Measurements from ENCODE around the gene BGN. TPM values are rescaled to one million over a fixed set of nuclear protein-coding genes. Genes with fewer than 3 reads are reported as not detected.

BGN gene
- total RNA-seq, 1 donor from 2014 or later = 62.2 TPM

DNA sequence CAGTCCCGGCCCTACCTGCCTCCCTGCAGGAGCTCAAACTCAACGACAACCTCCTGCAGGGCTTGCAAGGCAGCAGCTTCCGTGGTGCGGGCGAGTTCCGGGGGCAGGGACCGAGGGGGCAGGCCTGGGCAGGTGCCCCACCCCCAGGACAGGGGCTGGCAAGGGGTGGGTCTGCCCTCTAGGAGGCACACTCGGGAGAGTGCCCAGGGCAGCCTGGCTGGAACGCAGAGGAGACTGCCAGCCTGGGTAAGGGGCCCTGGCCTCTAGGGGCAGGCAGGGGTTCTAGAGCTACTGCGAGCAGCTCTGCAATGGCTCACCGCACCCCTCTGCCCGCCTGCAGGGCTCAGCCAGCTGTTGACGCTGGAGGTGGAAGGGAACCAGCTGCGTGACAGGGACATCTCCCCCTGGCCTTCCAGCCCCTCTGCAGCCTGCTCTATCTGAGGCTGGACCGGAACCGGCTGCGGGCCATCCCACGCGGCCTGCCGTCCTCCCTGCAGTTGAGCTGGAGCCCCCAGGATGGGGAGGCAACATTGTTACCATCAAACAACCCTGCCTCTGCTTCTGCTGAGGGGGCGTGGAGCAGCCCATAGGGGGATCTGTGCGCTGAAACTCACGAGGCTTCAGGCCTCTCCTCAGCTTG lies 12.3 kb upstream of the BGN start:
- DNase-seq = no peak

DNA sequence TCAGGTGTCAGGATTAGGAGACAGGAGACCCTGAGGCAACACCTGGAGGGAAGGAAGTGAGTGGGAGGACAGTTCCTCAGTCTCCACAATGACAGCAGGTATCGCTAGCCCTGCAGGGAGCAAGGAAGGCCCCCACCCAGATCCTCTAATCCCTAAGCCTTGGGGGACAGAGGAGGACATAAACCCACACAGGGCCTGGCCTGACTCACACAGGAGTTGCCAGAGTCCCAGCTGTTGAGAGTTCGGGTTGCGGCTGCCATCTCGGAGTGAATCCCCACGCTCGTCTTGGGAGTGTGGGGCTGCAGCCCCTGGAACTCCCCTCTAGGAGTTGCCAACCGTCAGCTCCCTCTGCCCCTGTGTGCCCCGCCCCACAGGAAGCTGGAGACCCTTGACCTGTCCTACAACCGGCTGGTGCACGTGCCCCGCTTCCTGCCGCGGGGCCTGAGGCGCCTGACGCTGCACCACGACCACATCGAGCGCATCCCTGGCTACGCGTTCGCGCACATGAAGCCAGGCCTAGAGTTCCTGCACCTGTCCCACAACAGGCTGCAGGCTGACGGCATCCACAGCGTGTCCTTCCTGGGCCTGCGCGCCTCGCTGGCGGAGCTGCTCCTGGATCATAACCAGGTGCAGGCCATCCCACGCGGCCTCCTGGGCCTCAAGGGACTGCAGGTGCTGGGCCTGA lies 9.2 kb upstream of the BGN start:
- no peak for DNase-seq

DNA sequence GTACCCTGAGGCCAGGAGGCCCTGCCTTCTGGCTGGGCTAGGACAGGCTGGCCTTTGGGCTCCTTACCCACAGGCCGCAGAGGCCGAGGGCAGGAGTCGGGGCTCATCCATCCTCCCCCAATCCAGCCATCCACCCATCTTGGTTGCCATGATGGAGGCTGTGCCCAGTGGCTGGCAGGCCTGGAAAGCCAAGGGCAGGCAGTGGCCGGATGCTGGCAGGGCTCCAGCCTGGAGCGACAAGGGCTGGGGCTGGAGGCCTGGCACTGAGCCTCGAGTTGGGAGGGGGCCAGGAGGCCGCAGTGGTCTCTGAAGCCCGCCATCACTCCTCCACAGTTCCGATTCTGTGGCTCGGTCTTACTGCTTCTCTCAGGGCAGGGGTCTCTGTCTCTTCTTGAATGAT lies 8.6 kb upstream of the BGN start:
- no peak for DNase-seq

DNA sequence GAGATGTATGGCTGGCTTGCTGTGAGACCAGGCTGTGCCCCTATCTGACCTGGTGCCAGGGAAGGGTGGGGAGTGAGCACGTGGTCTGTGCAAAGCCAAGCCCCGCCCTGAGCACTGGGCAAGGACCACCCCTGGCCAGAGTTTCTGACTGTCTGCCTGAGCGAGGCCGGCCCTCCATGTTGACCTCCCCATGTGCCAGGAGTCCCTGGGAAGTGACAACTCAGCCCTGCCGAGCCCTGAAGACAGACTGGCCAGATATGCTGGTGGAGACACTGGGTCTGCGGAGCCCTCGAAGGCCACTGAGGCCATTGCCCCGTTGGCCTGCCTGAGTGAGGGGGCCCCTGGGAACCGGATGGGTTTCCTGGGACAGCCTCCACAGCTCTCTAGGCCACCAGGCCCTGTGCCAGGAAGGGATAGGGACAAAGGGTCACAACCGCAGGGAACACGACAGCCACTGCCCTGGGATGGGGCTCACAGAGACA lies 7.1 kb upstream of the BGN start:
- DNase-seq = no peak

DNA sequence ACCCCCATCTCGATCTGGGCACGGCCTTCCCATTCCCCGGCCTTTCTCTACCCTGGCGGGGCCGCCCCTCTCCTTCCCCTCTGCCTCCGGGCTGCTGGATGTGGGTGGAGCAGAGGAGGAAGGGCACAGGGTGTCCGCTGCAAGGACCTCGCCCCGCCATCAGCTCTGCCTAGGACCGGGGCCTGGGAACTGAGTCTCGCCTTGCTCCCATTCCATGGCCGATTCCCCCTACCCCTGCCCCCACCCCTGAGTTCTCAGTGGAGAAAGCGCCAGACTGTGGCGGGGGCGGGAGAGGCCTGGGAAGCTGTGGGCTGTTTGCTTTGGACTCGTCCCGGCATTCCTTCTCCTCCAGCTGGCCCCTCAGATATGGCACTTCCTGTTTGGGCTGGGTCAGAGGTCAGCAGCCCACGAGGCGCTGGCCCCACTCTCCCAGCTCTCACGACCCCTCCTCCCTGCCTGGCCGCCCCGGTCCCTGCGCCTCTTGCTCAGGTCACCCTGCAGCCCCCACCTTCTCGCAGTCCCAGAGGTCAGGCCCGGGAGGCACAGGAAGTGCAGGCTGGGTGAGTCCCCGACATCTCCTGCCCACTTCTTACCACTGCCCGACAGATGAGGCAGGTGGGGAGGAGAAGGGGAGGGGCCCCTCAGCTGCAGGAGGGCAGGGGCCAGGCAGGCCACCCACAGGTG lies 6.4 kb upstream of the BGN start:
- DNase-seq = no peak

DNA sequence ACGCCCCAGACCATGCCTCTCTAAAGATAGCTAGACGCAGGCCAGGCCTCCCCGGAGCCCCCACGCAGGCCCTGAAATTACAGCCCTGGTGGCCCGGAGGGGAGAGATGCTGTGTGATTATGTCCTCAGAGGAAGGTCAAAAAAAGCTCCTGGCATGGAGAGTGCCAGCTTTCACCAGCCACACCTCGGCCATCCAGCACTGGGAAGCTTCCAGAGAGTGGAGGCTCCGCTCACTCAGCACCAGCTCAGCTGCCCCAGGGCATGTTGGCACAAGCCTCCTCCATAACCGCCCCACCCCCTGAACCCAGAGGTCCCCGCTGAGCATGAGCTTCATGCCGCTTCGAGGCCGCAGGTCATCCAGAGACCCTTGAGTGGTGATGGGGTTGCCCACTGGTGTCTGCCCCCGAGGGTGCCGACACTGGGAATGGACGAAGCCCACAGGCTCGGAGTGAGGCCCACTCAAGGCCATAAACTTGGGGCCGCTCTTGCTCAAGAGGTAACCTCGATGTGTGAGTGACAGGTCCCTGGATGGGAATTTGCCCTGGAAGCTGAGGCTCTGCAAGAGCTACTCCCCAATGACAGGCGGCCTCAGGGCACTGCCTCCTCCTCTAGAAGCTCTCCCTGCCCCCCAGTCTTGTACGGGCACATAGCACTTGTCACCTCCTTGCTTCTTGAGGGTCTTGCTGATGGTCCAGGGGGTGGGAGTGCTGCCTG lies 4.4 kb upstream of the BGN start:
- DNase-seq = no peak

- DNase-seq = peak; percentile 84
Observed at GRCh38 chrX:153491351-153491914, 3.3 kb upstream of the BGN start.

- DNase-seq = no peak
Observed at GRCh38 chrX:153491918-153492317, 2.9 kb upstream of the BGN start.

GRCh38 chrX:153492543-153492942 lies 2.2 kb upstream of the BGN start:
- no peak for DNase-seq

- DNase-seq = no peak
Observed at GRCh38 chrX:153493085-153493484, 1.7 kb upstream of the BGN start.

GRCh38 chrX:153494061-153494460 lies 719 bp upstream of the BGN start:
- DNase-seq = no peak

DNA sequence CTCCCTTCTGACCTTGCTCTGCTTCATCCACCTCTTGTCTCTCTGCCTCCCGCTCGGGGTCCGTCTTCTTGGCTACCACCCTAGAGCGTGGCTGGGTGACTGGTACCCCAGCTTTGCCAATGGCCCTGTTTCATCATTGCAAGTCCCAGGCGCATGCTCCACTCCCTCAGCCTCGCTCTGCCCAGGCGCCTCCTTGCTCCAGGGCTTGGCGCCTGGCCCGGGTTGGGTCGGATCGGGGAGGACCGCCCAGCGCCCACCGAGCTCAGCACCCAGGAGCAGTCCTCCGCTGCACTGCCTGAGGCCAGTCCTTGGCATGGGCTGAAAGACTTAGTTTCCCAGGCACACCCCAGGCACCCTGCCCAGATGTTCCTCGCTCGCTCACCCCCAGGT lies 577 bp downstream of the BGN start:
- DNase-seq = no peak

- DNase-seq = no peak
Observed at GRCh38 chrX:153495903-153496589, 1.3 kb downstream of the BGN start.

DNA sequence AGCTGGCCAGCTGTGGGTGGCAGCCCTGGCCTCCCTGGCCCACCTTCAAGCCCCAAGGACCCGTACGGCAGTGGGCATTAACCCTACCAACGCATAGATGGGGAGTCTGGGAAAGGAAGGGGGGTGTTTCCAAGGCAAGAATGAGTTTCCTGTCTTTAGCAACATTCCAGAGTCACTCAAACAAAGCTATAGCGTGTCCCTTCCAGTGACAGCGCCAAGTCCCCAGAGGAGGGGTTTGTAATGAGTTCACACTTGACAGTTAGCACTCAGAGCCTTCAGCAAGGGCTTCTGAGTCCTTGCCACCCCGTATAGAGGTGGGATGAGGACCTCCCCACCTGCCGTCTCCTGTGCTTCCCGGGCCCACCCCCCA lies 1.8 kb downstream of the BGN start:
- DNase-seq = no peak

GRCh38 chrX:153498453-153498852 lies 3.7 kb downstream of the BGN start:
- no peak for DNase-seq

- DNase-seq = peak; percentile 51
Observed at GRCh38 chrX:153499341-153499740, 4.6 kb downstream of the BGN start.

DNA sequence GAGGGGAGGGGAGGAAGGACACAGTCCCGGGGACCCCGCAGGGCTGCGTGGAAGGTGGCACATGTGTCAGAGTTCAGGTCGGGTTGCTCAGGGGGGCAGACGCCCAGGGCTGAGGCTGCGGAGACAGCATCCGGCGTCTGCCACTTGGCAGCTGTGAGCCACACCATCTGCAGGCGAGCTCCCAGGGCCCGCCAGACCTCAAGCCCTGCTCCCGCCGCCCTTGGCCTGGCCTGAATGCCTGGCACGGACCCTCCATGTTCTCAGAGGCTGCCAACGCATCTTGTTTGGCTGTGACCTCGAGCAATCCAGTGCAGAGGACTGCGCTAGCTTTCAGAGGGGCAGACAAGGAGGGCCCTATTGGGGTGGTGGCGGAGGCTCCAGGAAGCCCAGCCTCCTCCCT lies 5.1 kb downstream of the BGN start:
- peak; percentile 68 for DNase-seq

DNA sequence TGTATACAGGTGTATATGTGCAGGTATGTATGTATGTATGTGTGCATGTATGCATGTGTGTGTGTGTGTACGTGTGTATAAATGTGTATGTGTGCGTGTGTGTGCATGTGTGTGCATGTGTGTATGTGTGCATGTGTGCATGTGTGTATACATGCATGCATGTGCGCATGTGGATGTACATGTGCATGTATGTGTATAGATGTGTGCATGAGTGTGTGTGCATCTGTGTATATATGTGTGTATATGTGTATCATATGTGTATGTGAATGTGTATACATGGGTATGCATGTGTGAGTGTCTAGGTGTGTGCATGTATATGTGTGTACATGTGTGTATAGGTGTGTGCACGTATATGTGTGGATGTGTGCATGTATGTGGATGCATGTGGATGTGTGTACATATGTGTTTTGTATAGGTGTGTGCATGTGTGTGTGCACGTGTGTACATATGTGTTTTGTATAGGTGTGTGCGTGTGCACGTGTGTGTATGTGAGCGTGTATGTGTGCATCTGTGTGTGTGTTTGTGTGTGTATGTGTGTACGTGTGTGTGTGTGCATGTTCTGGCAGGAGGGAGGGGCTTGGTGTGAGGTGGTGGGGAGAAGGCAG lies 6.0 kb downstream of the BGN start:
- no peak for DNase-seq

DNA sequence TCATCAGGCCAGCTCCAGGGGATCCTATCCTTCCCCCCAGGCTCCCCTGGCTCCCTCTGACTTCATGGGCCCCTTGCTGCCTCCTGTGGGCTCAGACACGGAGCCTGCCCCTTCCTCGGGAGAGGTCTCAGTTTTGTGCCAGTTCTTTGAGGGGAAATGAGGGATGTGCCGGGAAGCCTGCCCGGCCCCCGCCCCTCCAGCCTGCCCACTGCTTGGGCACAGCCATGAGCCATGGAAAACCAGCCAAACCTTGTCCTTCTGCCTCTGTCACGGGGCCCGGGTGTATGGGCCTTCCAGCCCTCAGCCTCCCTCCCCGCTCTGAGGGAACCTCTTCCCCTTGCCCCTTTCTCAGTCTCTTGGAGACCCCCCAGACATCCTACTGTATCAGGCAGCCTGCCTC lies 6.8 kb downstream of the BGN start:
- no peak for DNase-seq

DNA sequence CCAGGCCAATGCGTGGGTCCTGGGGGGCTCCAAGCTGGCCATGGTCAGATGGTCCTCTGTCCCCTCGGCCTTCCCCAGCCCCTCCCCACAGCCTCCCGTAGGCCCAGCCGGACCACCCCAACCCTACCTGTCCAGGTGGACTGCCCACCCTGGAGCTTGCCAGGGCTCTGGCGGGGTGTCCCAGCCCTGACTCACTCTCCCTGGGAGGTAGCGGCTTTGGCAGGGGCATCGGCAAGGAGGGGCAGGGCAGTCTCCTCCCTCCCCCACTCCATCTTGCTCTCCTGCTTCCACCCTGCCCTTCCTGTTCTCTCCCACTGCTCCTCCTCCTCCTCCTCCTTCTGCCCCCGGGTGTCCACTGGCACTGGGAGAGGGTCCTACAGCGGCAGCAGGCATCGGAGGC lies 7.4 kb downstream of the BGN start:
- DNase-seq = no peak

GRCh38 chrX:153502796-153503195 lies 8.0 kb downstream of the BGN start:
- no peak for DNase-seq
